ENCODE data around the gene LORICRIN.

The LORICRIN gene

DNA sequence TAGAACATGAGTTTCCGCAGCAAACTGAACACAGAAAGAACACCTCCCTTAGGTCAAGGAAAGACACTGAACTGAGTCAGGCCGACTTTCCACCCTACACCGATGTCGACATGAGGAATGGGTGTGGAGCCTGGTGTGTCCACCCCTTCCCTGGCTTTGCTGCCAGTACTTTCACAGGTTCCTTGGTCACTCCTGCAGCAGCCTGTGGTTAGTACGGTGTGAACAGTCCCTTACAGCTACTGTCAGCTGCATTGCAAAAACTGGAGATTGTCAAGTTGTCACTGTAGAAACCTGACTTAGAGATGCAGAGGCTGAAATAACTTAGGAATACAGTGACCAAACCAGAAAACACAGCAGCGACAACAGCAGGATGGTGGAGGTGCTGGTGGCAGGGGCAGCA lies 46.2 kb downstream of the LORICRIN start:
- Histone ChIP-seq H3K4me3 (ENCODE audit: low read length in 2 of 2) (no peak overlapping the region), H3K27me3 (ENCODE audit: control insufficient read depth in 1 of 2, insufficient read depth in 2 of 2, low read length in 2 of 2) (peaks cover 0 to 7% of the 10 kb centered on the region in 2 donors), H3K36me3 (ENCODE audit: control insufficient read depth in 2 of 2, insufficient read depth in 2 of 2, low read length in 2 of 2) (no peaks in the 10 kb centered on the region), H3K27ac (ENCODE audit: low read length) (no peak overlapping the region), H3K9me3 (ENCODE audit: control insufficient read depth in 2 of 2, low read length in 2 of 2) (no peaks in the 10 kb centered on the region), H3K9ac (ENCODE audit: low read length in 2 of 2) (no peak overlapping the region), H3K4me1 (ENCODE audit: control insufficient read depth, insufficient read depth, low read length) (no peaks in the 10 kb centered on the region)

DNA sequence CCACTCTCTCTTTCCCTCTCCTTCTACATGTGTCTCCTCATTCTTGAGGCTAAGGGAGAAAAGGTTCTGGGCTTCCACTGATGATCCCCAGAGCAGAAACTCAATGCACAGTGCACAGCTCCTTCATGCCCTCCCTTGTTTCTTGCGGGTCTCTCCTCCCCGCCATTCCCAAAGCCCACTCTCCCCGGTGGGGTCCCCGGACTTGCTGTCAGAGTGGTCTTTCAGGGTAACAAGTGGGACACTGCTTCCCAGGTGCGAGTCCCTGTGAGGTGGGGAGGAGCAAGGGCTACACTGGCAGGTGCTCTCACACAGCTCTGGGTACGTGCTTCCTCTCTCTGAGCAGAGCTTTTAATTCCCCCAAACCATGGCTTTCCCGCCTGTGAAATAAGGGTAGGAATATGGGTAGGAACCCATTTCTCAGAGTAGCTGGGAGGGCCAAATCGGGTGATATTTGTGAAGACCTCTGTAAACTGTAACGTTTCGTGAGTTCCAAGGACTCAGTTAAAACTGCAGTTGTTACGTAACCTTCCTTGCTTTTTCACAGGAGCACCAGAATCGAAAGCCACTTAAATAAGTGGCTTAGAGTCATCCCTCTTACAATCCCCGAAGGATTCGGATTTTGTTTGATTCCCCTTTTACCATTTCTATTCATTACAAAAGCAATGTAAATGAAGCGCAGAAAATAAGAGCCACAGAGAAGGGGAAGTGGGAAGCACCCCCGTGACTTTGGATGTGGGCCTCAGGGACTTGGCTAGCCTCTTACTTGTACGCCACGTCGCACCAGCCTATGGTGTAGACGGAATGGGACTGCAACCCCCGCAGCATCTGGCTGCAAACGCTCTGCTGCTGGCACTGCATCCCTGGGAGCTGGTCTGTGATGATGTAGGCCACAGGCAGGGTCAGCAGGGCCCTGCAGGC lies 47.1 kb downstream of the LORICRIN start:
- H3K9me3 ChIP-seq (ENCODE audit: control insufficient read depth in 2 of 2, low read length in 2 of 2) = no peaks in the 10 kb centered on the region
- H3K4me3 ChIP-seq (ENCODE audit: low read length in 2 of 2) = no peak overlapping the region
- H3K4me1 ChIP-seq (ENCODE audit: control insufficient read depth, insufficient read depth, low read length) = no peaks in the 10 kb centered on the region
- no peak overlapping the region for H3K9ac ChIP-seq (ENCODE audit: low read length in 2 of 2)
- H3K27me3 ChIP-seq (ENCODE audit: control insufficient read depth in 1 of 2, insufficient read depth in 2 of 2, low read length in 2 of 2) = peaks cover 0 to 7% of the 10 kb centered on the region in 2 donors
- no peak overlapping the region for H3K27ac ChIP-seq (ENCODE audit: low read length)
- no peaks in the 10 kb centered on the region for H3K36me3 ChIP-seq (ENCODE audit: control insufficient read depth in 2 of 2, insufficient read depth in 2 of 2, low read length in 2 of 2)

GRCh38 chr1:153307221-153307600 lies 47.7 kb downstream of the LORICRIN start:
- Histone ChIP-seq H3K9me3 (ENCODE audit: control insufficient read depth in 2 of 2, low read length in 2 of 2) (no peaks in the 10 kb centered on the region), H3K27ac (ENCODE audit: low read length) (no peak overlapping the region), H3K36me3 (ENCODE audit: control insufficient read depth in 2 of 2, insufficient read depth in 2 of 2, low read length in 2 of 2) (no peaks in the 10 kb centered on the region), H3K27me3 (ENCODE audit: control insufficient read depth in 1 of 2, insufficient read depth in 2 of 2, low read length in 2 of 2) (peaks cover 0 to 7% of the 10 kb centered on the region in 2 donors), H3K4me3 (ENCODE audit: low read length in 2 of 2) (no peak overlapping the region), H3K4me1 (ENCODE audit: control insufficient read depth, insufficient read depth, low read length) (no peaks in the 10 kb centered on the region), H3K9ac (ENCODE audit: low read length in 2 of 2) (no peak overlapping the region)

DNA sequence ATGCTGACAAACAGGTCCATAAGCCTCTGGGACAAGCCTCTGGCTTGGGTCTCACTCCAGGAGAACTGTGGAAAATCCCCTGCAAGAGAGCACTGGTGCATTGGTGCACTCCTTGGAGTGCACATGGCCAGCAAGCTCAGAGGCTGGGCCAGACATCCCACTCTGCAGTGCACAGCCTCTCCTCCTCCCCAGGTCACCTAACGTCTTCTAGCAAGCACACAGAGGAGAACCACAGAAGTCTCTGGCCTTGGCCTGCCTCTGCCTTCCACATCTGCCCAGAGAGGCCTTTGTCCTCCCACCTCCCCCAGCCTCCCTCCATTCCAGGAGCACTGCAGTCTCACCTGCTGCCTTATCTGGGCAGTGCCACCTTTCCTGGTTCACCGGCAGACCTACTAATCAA lies 49.1 kb downstream of the LORICRIN start:
- peaks cover 0 to 7% of the 10 kb centered on the region in 2 donors for H3K27me3 ChIP-seq (ENCODE audit: control insufficient read depth in 1 of 2, insufficient read depth in 2 of 2, low read length in 2 of 2)
- no peaks in the 10 kb centered on the region for H3K36me3 ChIP-seq (ENCODE audit: control insufficient read depth in 2 of 2, insufficient read depth in 2 of 2, low read length in 2 of 2)
- no peak overlapping the region for H3K4me3 ChIP-seq (ENCODE audit: low read length in 2 of 2)
- no peak overlapping the region for H3K27ac ChIP-seq (ENCODE audit: low read length)
- H3K9me3 ChIP-seq (ENCODE audit: control insufficient read depth in 2 of 2, low read length in 2 of 2) = no peaks in the 10 kb centered on the region
- H3K4me1 ChIP-seq (ENCODE audit: control insufficient read depth, insufficient read depth, low read length) = no peaks in the 10 kb centered on the region
- H3K9ac ChIP-seq (ENCODE audit: low read length in 2 of 2) = no peak overlapping the region

DNA sequence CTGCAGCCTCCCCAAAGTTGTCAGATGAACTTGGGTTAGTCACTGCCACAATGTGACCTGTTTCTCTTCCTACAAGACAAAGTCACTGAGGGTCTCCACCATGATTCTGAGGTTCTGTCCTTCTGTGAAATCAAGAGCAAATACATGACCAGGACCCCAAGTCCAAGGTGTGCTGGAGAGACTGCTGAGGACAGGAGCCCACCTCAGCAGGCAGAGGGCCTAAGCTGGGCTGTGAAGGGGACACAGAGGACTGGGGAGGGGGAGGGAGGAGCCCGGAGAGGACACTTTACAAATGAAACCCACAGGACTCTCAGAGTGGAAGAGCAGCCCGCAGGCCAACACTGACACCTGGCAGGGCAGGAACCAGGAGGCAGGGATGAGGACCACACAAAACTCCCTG lies 50.0 kb downstream of the LORICRIN start:
- H3K27me3 ChIP-seq (ENCODE audit: control insufficient read depth in 1 of 2, insufficient read depth in 2 of 2, low read length in 2 of 2) = peaks cover 0 to 6% of the 10 kb centered on the region in 2 donors
- H3K4me1 ChIP-seq (ENCODE audit: control insufficient read depth, insufficient read depth, low read length) = no peaks in the 10 kb centered on the region
- no peak overlapping the region for H3K4me3 ChIP-seq (ENCODE audit: low read length in 2 of 2)

DNA sequence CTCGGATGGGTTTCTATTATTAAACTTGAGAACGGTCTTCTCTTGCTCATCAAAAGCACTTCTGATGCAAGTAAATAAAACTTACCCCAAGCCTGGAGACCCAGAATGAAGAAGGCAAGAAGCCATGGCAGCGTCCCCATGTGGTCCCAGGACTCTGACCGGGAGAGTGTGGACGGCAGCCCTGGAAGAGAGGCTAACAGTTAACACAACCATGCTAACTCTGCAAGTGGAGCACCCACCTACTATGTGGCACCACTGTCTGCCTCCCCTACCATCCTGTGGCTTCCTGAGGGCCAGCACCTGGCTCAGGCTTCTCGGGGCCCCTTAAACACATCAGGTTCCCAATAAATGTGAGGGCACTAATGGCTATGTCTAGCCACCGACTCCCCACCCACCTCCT lies 51.0 kb downstream of the LORICRIN start:
- Histone ChIP-seq H3K9ac (ENCODE audit: low read length in 2 of 2) (no peak overlapping the region), H3K27ac (ENCODE audit: low read length) (no peak overlapping the region), H3K27me3 (ENCODE audit: control insufficient read depth in 1 of 2, insufficient read depth in 2 of 2, low read length in 2 of 2) (peaks cover 0 to 6% of the 10 kb centered on the region in 2 donors), H3K36me3 (ENCODE audit: control insufficient read depth in 2 of 2, insufficient read depth in 2 of 2, low read length in 2 of 2) (no peaks in the 10 kb centered on the region), H3K4me3 (ENCODE audit: low read length in 2 of 2) (no peak overlapping the region), H3K9me3 (ENCODE audit: control insufficient read depth in 2 of 2, low read length in 2 of 2) (no peaks in the 10 kb centered on the region), H3K4me1 (ENCODE audit: control insufficient read depth, insufficient read depth, low read length) (no peaks in the 10 kb centered on the region)

More for the DNA sequence above, 50.0 kb downstream of the LORICRIN start:
- Histone ChIP-seq H3K27ac (ENCODE audit: low read length) (no peak overlapping the region), H3K9ac (ENCODE audit: low read length in 2 of 2) (no peak overlapping the region), H3K36me3 (ENCODE audit: control insufficient read depth in 2 of 2, insufficient read depth in 2 of 2, low read length in 2 of 2) (no peaks in the 10 kb centered on the region), H3K9me3 (ENCODE audit: control insufficient read depth in 2 of 2, low read length in 2 of 2) (no peaks in the 10 kb centered on the region)
